ENCODE measurements around the gene E2F4. TPM values are rescaled to one million over a fixed set of nuclear protein-coding genes. Genes with fewer than 3 reads are reported as not detected.

The E2F4 gene
- total RNA-seq, 1 experiment from 2014 or later, result 96.0 TPM

DNA sequence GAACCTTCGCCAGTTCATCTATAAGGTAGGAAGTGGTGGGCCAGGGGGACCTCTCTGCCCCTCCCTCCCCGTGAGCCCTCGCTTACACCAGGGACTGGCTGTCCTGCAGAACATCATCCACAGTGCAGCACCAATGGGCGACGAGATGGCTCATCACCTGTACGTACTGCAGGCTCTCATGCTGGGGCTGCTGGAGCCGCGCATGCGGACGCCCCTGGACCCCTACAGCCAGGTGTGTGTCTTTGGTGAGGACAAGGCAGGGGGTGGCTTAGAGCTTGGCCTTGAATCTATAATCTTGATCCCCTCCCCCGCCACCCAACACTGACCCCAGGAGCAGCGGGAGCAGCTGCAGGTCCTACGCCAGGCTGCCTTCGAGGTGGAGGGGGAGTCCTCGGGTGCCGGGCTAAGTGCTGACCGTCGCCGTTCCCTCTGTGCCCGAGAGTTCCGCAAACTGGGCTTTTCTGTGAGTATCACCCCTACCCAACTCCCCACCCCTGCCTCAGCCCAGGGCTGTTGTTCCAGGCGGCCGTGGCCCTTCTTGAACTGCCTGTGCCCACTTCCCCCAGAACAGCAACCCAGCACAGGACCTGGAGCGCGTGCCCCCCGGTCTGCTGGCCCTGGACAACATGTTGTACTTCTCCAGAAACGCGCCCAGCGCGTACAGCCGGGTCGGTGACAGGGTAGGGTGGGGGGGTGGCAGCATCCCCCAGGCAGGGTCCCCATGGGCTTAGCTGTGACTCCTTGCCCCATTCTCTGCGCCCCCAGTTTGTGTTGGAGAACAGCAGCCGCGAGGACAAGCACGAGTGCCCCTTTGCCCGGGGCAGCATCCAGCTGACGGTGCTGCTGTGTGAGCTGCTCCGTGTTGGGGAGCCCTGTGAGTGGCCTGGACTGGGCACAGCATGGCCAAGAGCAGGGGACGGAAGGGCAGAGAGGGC is 9.7 kb downstream of the E2F4 start:
- BruUV-seq (replicated peaks), result no TSS peak
- no peaks in the 10 kb centered on the region for H3K27me3 ChIP-seq (replicated peaks; ENCODE audit: insufficient read depth, low read depth, low read length, poor library complexity)
- H3K4me3 ChIP-seq (ENCODE audit: low read depth, low read length, poor library complexity, severe bottlenecking), result no peak overlapping the region
- H3K9me3 ChIP-seq (ENCODE audit: low read depth, low read length, poor library complexity, severe bottlenecking), result no peaks in the 10 kb centered on the region
- DNase-seq (ENCODE audit: low spot score), result no peak
- peaks cover 37% of the 10 kb centered on the region for H3K36me3 ChIP-seq (ENCODE audit: insufficient read depth, low read length, poor library complexity, severe bottlenecking)
- CTCF ChIA-PET, result interaction anchor here (0.6 kb wide), 1 partner anchor 171 kb away, joined by 13 read pairs; no protein-coding TSS in a partner anchor
- no peak overlapping the region for H3K27ac ChIP-seq (ENCODE audit: low read depth, low read length, poor library complexity, severe bottlenecking)
- no peak for TF ChIP-seq EZH2 (IDR thresholded peaks at IDR 0.05; ENCODE audit: borderline replicate concordance, low read depth, low read length, poor library complexity, severe bottlenecking)
- TF ChIP-seq, protein P1, sequence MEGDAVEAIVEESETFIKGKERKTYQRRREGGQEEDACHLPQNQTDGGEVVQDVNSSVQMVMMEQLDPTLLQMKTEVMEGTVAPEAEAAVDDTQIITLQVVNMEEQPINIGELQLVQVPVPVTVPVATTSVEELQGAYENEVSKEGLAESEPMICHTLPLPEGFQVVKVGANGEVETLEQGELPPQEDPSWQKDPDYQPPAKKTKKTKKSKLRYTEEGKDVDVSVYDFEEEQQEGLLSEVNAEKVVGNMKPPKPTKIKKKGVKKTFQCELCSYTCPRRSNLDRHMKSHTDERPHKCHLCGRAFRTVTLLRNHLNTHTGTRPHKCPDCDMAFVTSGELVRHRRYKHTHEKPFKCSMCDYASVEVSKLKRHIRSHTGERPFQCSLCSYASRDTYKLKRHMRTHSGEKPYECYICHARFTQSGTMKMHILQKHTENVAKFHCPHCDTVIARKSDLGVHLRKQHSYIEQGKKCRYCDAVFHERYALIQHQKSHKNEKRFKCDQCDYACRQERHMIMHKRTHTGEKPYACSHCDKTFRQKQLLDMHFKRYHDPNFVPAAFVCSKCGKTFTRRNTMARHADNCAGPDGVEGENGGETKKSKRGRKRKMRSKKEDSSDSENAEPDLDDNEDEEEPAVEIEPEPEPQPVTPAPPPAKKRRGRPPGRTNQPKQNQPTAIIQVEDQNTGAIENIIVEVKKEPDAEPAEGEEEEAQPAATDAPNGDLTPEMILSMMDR (conservative IDR thresholded peaks at IDR 0.05; ENCODE audit: low read depth, low read length), result no peak
- POLR2A ChIA-PET (ENCODE audit: low non-redundant PET), result no interaction called here
- intact Hi-C loops (cut with micrococcal nuclease; ENCODE audit: unreplicated experiment), result no loop called here
- H3K4me1 ChIP-seq (ENCODE audit: insufficient read depth, low read length, poor library complexity, severe bottlenecking), result no peaks in the 10 kb centered on the region

DNA sequence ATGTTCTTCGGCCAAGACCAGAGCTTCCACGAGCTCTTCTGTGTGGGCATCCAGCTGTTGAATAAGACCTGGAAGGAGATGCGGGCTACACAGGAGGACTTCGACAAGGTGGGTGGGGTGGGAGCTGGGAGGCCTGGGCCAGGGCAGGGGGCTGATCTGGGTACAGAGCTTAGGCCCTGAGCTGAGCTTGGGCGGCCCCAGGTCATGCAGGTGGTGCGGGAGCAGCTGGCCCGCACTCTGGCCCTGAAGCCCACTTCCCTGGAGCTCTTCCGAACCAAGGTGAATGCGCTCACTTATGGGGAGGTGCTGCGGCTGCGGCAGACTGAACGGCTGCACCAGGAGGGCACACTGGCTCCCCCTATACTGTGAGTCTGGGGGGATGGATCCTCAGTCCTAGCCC is 10.5 kb downstream of the E2F4 start:
- no peaks in the 10 kb centered on the region for H3K4me1 ChIP-seq (ENCODE audit: insufficient read depth, low read length, poor library complexity, severe bottlenecking)
- CTCF ChIA-PET, result interaction anchor here (0.6 kb wide), 1 partner anchor 170 kb away, joined by 13 read pairs; no protein-coding TSS in a partner anchor
- TF ChIP-seq, protein P1 (conservative IDR thresholded peaks at IDR 0.05; ENCODE audit: low read depth, low read length), result no peak
- no peak for TF ChIP-seq EZH2 (IDR thresholded peaks at IDR 0.05; ENCODE audit: borderline replicate concordance, low read depth, low read length, poor library complexity, severe bottlenecking)
- no peak overlapping the region for H3K4me3 ChIP-seq (ENCODE audit: low read depth, low read length, poor library complexity, severe bottlenecking)
- H3K36me3 ChIP-seq (ENCODE audit: insufficient read depth, low read length, poor library complexity, severe bottlenecking), result peaks cover 30% of the 10 kb centered on the region
- intact Hi-C loops (cut with micrococcal nuclease; ENCODE audit: unreplicated experiment), result no loop called here
- POLR2A ChIA-PET (ENCODE audit: low non-redundant PET), result interaction anchor here (0.6 kb wide), 1 partner anchor 460 kb away, joined by 3 read pairs; no protein-coding TSS in a partner anchor
- DNase-seq (ENCODE audit: low spot score), result no peak
- H3K27ac ChIP-seq (ENCODE audit: low read depth, low read length, poor library complexity, severe bottlenecking), result no peak overlapping the region
- BruUV-seq (replicated peaks), result no TSS peak
- no peaks in the 10 kb centered on the region for H3K9me3 ChIP-seq (ENCODE audit: low read depth, low read length, poor library complexity, severe bottlenecking)
- no peaks in the 10 kb centered on the region for H3K27me3 ChIP-seq (replicated peaks; ENCODE audit: insufficient read depth, low read depth, low read length, poor library complexity)

DNA sequence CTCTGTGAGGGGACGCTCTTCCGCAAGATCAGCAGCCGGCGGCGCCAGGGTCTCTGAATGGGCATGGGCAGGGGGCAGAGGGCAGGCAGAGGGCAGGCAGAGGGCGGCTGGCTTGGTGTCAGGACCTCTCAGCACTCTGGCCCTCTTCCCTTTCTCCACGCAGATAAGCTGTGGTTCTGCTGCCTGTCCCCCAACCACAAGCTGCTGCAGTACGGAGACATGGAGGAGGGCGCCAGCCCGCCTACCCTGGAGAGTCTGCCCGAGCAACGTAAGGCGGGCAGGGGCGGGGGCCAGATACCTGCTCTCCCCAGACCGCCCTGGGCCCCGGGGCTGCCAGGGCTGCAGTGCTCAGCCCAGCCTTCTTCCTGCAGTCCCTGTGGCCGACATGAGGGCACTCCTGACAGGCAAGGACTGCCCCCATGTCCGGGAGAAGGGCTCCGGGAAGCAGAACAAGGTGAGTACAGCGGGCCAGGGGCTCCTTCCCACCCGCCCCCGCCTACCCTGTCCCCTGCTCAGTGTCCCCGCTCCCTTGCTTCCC is 11.1 kb downstream of the E2F4 start:
- Histone ChIP-seq H3K36me3 (ENCODE audit: insufficient read depth, low read length, poor library complexity, severe bottlenecking) (peaks cover 25% of the 10 kb centered on the region), H3K9me3 (ENCODE audit: low read depth, low read length, poor library complexity, severe bottlenecking) (no peaks in the 10 kb centered on the region), H3K27ac (ENCODE audit: low read depth, low read length, poor library complexity, severe bottlenecking) (no peak overlapping the region), H3K4me1 (ENCODE audit: insufficient read depth, low read length, poor library complexity, severe bottlenecking) (no peaks in the 10 kb centered on the region), H3K4me3 (ENCODE audit: low read depth, low read length, poor library complexity, severe bottlenecking) (no peak overlapping the region), H3K27me3 (replicated peaks; ENCODE audit: insufficient read depth, low read depth, low read length, poor library complexity) (no peaks in the 10 kb centered on the region)
- no TSS peak for BruUV-seq (replicated peaks)
- TF ChIP-seq EZH2 (IDR thresholded peaks at IDR 0.05; ENCODE audit: borderline replicate concordance, low read depth, low read length, poor library complexity, severe bottlenecking), result no peak
- TF ChIP-seq, protein P1 (conservative IDR thresholded peaks at IDR 0.05; ENCODE audit: low read depth, low read length), result no peak
- no peak for DNase-seq (ENCODE audit: low spot score)
- intact Hi-C loops (cut with micrococcal nuclease; ENCODE audit: unreplicated experiment), result no loop called here
- ChIA-PET CTCF (no interaction called here), POLR2A (ENCODE audit: low non-redundant PET) (interaction anchor here (0.6 kb wide), 1 partner anchor 461 kb away, joined by 3 read pairs; no protein-coding TSS in a partner anchor)

Measured in A673 (cell line).